Pons (tissue), 1 donor: Measurements from ENCODE around the gene OXER1.

ENCODE experiments used
- DNase-seq: peaks from one replicate; pipeline ENCODE4 v3.0.0-alpha.2; 2016; ENCODE audit warnings: low spot score

The OXER1 gene

GRCh38 chr2:42769583-42770287 is 5.8 kb upstream of the OXER1 start:
- DNase-seq = no peak

- DNase-seq = no peak
Observed at GRCh38 chr2:42768706-42769256, 4.8 kb upstream of the OXER1 start.

GRCh38 chr2:42767899-42768705 is 4.2 kb upstream of the OXER1 start:
- no peak for DNase-seq

DNA sequence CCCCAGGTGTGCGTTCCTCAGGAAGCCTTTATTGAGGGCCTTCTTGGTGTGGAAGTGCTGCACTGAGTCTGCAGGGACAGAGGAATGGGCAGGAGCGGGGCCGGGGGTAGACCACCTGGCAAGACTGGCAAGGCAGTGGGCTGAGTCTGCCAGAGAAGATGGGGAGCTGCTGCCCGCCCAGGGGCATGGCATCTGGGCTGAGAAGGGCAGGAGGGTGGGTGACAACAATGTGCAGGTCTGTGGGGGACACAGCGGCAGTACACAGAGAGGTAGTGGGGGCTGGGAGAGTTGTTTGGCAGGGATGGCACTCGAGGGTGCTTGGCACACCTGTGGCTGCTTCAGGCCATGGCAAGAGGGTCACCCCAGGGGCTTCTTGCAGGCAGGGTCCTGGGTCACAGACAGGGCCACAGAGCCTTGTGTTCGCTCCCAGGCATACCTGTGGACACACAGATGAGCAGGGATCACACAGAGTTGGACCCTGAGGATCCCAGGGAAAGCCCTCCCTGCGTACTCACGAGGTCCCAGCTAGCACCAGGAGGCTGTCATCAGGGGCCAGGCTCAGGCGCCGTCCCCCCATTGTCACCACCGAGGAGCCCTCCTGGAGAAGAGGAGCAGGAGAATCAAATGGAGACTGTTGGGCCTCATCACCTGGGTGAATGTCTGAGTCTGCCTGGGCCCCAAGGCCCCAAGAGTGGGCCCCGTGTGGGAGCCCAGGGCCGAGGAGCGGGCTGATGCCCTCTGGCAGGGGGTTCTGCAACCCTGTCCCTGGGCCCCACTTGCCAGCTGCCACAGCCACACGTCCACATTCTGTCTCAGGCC is 3.4 kb upstream of the OXER1 start:
- no peak for DNase-seq

DNA sequence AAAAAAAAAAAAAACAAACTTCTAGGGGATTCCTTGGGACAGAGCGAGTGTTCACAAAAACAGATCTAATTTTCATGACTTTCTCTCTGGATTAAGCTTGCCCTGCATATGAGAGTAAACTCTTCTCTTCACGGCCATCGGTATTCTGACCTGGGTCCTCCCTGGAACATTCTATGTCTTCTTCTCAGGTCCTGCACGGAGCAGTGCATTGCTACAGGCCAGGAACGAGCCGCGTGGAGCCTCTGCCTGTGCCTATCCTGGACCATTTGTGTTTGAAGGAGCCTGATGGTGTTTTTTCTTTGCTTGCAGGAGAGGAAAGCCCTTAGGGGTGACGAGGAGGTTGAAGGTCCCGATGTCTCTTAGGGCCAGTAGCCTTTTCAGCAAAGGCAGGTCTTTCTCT is 1.8 kb upstream of the OXER1 start:
- no peak for DNase-seq

DNA sequence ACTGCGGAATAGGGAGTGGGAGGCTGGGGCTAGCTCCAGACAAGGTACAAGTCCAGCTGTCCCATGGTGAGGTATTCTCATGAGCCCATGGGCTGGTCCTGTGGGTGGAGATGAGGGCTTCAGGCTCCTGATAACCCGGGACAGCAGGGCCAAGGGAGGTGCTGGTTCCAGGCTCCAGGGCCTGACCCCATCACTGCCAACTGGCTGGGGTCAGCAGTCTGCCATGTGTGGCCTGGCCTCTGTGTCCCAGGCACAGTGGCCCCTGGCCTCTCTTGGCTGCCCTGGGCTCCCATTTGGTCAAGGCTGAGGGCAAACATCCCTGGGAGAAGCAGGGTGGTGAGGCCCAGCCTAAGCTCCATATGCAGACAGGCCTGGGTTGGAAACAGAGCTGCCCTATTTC is 966 bp upstream of the OXER1 start:
- DNase-seq = no peak

- no peak for DNase-seq
Observed at GRCh38 chr2:42762823-42763804, 821 bp downstream of the OXER1 start.

- no peak for DNase-seq
Observed at GRCh38 chr2:42762155-42762554, 1.8 kb downstream of the OXER1 start.

DNA sequence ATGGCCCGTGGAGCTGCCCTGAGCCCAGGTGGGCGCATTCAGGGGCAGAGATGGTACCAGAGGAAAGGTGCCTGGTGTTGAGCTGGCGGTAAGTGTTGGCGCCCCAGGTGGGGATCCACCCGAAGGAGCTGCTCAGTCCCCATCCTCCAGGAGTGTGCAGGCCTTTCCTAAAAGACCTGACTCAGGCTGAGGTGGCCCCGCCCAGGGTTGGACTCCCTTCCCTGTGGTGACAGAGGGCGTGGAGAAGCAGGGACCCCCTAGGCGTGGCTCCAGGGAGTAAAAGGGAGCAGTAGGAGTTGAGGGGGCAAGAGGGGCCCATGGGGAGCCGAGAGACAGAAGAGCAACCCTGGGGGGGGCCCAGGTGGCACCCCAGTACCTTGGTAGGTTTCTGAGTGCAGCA is 2.4 kb downstream of the OXER1 start:
- DNase-seq = no peak

GRCh38 chr2:42758751-42759150 is 5.2 kb downstream of the OXER1 start:
- DNase-seq = no peak

DNA sequence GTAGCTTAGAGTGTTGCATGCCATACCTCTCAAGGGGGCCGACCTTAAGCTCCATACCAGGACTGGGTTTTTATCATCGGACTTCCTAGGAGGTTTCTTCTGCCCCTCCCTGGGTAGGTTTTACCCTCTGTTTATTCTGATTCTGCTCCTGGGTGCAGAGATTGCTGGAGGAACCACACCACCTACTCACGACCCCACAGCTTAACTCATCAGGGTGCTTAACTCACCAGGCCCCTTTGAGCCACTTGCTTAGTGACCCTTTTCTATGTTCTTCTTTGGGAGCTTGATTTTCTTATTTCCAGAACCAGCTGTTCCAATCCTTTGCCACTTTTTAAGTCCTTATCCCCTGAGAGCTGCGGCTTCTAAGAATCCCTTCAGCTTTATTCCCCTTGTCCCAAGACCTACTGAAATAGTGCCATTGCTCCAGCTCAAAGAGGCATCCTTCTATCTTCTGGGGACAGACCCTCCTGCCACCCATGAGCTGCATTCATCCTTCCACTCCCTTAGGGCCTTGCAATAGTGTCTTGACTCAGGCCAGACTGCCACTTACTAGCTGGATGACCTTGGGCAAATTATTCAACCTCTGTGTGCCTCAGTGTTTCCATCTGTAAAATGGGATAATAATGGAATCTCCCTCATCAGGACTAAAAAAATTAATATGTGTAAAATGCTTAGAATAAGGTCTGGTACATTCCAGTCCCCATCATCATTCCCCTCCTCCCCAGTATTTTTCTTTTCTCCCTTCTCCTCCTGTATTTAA is 5.8 kb downstream of the OXER1 start:
- DNase-seq = no peak

DNA sequence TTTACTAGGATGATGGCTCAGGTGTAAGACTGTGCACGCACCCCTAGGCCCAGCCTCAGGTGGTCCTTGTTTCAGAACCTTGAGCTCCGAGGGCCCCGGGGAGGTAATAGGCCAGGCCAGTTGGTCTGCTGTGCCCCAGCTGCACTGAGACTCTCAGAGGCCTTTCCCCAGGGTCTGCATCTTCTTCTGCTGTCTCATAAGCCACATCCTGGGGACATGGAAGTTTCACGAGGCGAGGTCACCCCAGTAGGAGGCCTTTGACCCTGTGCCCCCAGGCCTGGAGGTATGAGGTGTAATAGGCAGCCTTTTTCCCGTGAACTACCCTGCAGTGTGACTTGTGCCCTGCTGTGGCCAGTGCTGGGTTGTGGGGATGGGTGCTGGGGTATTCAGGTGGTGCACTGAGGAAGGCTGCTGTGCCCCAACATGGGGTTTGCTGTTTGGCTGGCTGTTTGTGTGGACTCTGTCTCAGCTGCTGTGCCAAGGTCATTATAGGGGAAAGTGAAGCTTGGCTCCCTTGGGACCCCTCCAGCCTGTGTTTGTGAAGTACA is 6.9 kb downstream of the OXER1 start:
- no peak for DNase-seq

DNA sequence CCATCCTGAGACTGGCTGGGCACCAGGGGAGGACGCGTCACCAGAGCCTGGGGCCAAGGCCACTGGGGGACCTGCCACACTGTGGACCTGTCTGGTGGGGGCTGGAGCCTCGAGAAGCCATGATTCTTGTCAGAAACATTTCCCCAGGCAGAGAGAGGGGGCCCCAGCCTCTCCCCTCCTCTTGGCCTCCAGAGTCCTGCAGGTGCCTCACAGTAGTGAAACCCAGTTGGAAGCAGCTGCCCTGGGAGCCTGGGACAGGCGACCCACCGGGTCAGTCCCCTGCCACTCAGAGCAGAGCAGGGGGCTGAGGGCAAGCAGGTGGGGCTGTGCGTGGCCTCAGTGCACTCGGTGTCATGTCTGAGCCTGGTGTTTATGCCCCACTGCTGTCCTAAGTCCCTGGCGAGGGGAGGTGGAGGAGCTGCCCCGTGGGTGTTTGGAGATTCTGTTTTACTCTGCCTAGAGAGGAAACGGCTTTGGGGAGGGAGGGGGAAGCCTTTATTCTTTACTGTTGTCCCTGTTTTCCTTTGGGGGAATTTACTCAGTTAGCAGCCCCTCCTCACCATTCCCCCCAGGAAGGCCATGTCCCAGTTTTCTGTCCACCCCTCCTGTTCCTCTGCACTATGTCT is 7.7 kb downstream of the OXER1 start:
- no peak for DNase-seq

DNA sequence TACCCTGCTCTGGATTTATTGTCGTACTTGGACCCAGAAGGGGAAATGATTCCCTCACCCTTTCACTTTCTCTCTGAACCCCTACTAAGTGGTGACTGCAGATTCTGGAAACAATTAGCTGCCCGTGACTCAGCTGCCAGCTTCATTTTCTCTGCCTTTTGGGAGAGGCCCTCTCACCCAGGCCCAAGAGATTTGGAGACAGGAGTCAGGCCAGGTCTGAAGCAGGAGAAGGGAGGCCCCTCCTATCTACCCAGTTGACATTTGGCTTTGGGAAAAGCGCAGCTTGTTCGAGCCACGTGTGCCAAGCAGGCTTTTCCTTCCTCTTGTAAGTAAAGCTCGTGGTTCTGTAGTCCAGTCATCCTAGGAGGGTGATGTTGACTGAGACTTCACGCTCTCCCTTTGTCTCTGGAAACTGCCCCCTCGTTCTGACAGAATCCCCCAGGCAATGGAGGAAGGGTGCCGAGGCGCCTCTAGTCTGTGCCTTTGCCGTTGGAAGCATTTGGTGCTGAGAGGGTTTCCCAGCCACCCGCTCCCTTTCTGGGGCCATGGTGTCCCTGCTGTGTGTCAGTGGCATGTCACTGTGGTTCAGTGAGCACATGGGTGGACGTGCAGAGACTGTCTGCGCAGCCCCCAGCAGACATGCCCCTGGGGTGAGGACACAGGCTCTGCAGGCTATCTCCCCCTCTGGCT is 8.6 kb downstream of the OXER1 start:
- DNase-seq = peak; percentile 51

DNA sequence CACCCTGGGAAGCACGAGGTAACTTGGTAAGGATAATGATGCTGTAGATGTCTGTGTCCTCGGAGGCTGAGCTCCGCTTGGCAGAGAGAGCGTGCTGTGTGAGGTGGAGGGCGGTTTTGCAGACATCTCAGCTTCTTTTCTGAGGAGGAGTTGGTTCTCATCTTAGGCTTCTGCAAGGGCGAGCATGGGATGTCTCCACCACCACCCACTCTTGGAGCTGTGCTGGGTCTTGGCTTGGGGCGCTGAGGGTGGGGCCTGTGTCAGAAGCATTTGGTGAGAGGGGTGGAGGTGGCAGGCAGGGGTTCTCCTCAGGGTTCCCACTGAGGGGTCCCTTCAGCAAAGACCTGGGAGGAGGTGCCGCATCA is 9.2 kb downstream of the OXER1 start:
- peak; percentile 15 for DNase-seq

- DNase-seq = peak; percentile 50
Observed at GRCh38 chr2:42754021-42754775, 9.7 kb downstream of the OXER1 start.

GRCh38 chr2:42752816-42753813 is 10.8 kb downstream of the OXER1 start:
- peak; percentile 11 for DNase-seq
